Memory B cell (primary cell): ENCODE measurements around the gene ODC1.

ENCODE experiments used
- ATAC-seq: fragments of 150-1000 bp; cut with Tn5 transposase; 2 replicates; pipeline ENCODE4 v1.10.0; 2021; ENCODE audit warnings: low read depth, mild to moderate bottlenecking, moderate library complexity
- DNase-seq, 2 donors: peaks; one replicate each; pipeline ENCODE4 v3.0.0; 2022; ENCODE audit warnings: low spot score in 2 of 2
- H3K27ac Mint-ChIP-seq: one replicate; pipeline ENCODE4 v1.8.0; 2022; ENCODE audit warnings: mild to moderate bottlenecking, moderate library complexity, mixed read lengths
- H3K27me3 Mint-ChIP-seq: one replicate; pipeline ENCODE4 v1.8.0; 2022; ENCODE audit warnings: mixed read lengths
- H3K36me3 Mint-ChIP-seq: one replicate; pipeline ENCODE4 v1.8.0; 2022; ENCODE audit warnings: mild to moderate bottlenecking, mixed read lengths
- H3K4me1 Mint-ChIP-seq: one replicate; pipeline ENCODE4 v1.8.0; 2022; ENCODE audit warnings: mixed read lengths
- H3K4me3 Mint-ChIP-seq: one replicate; pipeline ENCODE4 v1.8.0; 2022; ENCODE audit warnings: mild to moderate bottlenecking, moderate library complexity, mixed read lengths
- H3K9me3 Mint-ChIP-seq: one replicate; pipeline ENCODE4 v1.8.0; 2022; ENCODE audit warnings: mixed read lengths

Gene ODC1

DNA sequence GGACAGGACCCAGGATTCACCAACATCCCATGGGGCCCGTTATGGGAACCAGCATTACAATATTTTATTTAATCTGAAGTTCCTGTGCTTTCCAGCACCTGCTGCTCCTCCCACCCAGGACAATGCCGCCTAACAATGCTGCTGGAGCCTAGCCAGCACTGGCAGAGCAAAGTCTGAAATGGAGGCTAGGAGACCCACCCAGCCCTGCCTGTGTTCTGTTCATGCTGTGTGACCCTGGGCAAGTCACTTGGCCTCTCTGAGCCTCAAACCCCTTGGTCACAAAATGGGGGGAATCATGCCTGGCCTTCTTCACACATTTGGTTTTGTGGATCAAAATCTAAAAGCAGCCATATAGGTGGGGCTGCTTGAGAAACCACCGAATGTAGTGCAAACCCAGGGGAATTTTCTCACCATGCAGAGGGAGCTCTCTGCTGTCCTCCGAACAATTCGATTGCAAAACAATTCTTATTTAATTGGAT, 38.5 kb upstream of the ODC1 start:
- H3K4me3 Mint-ChIP-seq: no peak overlapping the region
- peaks cover 3% of the 10 kb centered on the region for H3K9me3 Mint-ChIP-seq
- peaks cover 10% of the 10 kb centered on the region for H3K27me3 Mint-ChIP-seq
- no peak for DNase-seq
- peaks cover 7% of the 10 kb centered on the region for H3K36me3 Mint-ChIP-seq
- ATAC-seq: no peak
- H3K27ac Mint-ChIP-seq: no peak overlapping the region
- H3K4me1 Mint-ChIP-seq: no peaks in the 10 kb centered on the region

DNA sequence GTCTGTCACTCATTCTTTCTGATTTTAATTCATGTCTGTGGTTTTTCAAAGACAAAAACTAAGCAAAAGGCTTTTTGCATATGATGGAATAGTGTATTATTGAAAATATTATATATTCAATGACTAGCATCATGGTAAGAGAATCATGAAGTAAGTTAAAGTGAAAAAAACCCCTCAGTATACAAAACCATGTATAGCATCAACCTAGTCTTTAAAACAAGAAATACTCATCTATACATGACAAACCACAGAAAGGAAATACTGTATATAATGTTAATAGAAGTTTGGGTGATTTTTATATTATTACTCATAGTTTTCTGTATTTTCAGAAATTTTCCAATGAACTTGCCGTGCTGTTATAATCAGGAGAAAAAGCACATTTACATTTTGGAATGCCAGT, 38.0 kb upstream of the ODC1 start:
- DNase-seq (no peak), ATAC-seq (no peak)
- no peaks in the 10 kb centered on the region for H3K4me1 Mint-ChIP-seq
- H3K9me3 Mint-ChIP-seq: peaks cover 2% of the 10 kb centered on the region
- H3K4me3 Mint-ChIP-seq: no peak overlapping the region
- no peak overlapping the region for H3K27ac Mint-ChIP-seq
- peaks cover 11% of the 10 kb centered on the region for H3K27me3 Mint-ChIP-seq
- H3K36me3 Mint-ChIP-seq: peaks cover 2% of the 10 kb centered on the region

DNA sequence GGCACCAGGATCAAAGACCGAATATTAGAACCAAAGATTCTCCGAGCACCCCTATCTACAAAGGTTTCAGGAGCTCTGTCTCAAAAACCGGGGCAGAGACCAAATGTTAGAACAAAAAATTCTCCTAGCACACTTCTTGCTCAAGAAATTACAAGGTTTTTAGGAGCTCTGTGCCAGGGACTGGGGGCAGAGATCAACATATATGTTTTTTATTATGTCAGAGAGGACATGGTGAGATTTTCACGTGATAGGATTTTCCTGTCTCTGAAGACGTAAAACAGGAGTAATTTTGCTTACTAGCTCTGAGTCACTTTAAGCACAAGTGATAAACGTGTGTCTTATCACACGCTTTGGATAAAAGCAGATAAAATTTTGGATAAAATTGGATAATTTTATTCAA, 34.8 kb upstream of the ODC1 start:
- peaks cover 9% of the 10 kb centered on the region for H3K27me3 Mint-ChIP-seq
- H3K9me3 Mint-ChIP-seq: no peaks in the 10 kb centered on the region
- H3K4me3 Mint-ChIP-seq: no peak overlapping the region
- DNase-seq (no peak), ATAC-seq (no peak)
- H3K4me1 Mint-ChIP-seq: peaks cover 7% of the 10 kb centered on the region
- no peaks in the 10 kb centered on the region for H3K36me3 Mint-ChIP-seq
- no peak overlapping the region for H3K27ac Mint-ChIP-seq

DNA sequence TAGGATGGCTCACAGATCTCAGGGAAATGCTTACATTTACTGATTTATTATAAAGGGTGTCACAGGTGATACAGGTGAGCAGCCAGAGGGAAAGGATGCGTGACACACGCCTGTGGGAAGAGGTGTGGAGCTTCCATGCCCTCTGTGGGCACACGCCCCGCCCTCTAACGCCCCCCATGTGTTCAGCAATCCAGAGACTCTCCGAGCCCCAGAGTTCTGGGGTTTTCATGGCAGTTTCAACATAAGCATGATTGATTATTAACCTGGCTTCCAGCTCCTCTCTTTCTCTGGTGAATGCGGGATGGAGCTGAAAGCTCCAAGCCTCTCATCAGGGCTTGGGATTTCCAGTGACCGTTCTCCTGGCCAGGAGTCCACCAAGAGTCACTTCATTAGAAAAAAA, 34.3 kb upstream of the ODC1 start:
- no peak for ATAC-seq

DNA sequence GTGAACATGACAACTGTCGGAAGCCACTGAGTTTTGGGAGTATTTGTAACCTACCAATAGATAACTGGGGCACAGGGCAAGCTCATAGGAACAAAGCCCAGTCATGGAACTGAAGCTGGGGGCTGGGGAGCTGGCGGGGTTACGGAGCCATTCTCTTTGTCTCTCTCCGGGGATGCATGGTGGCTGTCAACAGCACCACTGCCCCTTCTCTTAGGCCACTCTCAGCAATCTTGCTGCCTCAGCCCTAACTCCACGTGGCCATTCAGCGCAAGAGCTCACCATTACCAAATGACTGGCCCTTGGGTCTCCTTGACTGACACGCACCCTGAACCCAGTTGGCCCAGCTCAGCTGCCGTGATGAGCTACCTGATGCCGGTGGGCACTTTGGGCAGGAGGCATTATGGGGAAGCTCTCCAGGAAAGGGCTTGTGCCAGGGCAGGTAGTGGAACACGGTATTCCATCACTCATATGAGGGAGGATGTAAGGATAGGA, 33.6 kb upstream of the ODC1 start:
- Mint-ChIP-seq H3K27ac (no peak overlapping the region), H3K4me1 (peaks cover 12% of the 10 kb centered on the region), H3K9me3 (no peaks in the 10 kb centered on the region), H3K4me3 (no peak overlapping the region), H3K27me3 (peaks cover 5% of the 10 kb centered on the region), H3K36me3 (no peaks in the 10 kb centered on the region)
- ATAC-seq (no peak), DNase-seq (no peak)

More for the DNA sequence above, 34.3 kb upstream of the ODC1 start:
- Mint-ChIP-seq H3K27me3 (peaks cover 5% of the 10 kb centered on the region), H3K27ac (no peak overlapping the region), H3K4me1 (peaks cover 7% of the 10 kb centered on the region), H3K9me3 (no peaks in the 10 kb centered on the region), H3K36me3 (no peaks in the 10 kb centered on the region), H3K4me3 (no peak overlapping the region)
- no peak for DNase-seq

DNA sequence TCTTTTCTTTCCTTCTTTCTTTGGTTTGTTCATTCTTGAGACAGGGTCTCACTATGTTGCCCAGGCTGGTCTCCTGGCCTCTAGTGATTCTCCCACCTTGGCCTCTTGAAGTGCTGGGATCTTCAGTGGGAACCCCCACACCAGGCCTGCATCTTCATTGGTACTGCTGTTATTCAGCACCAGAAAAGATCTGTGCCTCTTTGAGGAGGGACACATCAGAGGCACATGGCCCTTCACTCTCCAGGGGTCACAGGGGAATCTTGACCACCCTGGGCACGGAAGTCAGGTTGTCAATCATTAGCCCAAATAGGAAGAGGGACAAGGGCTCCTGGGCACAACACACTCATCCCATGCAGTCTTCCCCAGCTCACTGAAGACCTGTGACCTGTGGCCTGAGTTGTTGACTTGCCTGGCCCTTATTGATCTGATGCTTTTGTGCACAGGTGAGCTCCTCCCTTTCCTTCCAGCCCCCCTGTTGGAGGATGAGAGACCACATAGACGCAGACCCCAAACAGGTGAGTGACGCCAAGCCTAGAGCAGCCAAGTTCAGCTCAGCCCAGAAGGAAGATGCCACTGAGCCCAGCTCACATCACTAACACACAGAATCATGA, 33.0 kb upstream of the ODC1 start:
- Mint-ChIP-seq H3K36me3 (no peaks in the 10 kb centered on the region), H3K27me3 (peaks cover 5% of the 10 kb centered on the region), H3K4me1 (peaks cover 12% of the 10 kb centered on the region), H3K4me3 (no peak overlapping the region), H3K27ac (no peak overlapping the region), H3K9me3 (no peaks in the 10 kb centered on the region)
- no peak for ATAC-seq
- no peak for DNase-seq

DNA sequence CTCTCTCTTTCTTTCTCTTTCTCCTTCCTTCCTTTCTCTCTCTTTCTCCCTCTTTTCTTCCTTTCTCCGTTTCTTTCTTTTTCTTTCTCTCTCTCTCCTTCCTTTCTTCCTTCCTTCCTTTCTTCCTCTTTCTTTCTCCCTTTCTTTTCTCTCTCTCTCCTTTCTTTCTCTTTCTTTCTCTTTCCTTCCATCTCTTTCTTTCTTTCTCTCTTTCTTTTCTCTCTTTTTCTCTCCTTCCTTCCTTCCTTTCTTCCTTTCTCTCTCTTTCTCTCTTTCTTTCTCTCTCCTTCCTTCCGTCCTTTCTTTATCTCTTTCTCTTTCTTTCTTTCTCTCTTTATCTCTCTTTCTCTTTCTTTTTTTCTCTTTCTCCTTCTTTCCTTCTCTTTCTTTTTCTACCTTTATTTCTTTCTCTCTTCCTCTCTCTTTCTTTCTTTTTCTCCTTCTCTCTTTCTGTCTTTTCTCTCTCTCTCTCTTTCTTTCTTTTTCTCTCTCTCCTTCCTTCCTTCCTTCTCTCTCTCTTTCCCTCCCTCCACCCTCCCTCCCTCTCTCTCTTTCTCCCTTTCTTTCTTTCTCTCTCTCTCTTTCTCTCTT, 32.3 kb upstream of the ODC1 start:
- H3K36me3 Mint-ChIP-seq: no peaks in the 10 kb centered on the region
- H3K27ac Mint-ChIP-seq: no peak overlapping the region
- no peak overlapping the region for H3K4me3 Mint-ChIP-seq

DNA sequence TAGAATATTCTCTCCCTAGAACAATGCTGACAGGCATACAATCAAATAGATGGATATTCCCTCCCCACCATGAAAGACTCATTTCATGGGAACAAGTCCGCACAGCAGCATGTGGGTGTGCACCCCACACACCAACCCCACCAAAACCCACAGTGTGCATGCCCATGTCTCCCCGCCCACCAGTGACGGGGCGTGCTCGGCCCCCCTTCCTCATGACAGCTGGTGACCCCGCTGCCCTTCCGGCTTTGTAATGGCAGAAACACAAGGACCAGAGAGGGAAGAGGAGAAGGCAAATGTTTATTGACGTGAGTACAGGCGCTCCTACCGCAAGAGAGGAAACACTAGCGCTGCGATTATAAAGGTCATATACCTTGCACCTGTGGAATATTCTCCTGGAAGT, 30.8 kb upstream of the ODC1 start:
- Mint-ChIP-seq H3K27ac (no peak overlapping the region), H3K9me3 (no peaks in the 10 kb centered on the region), H3K27me3 (peaks cover 5% of the 10 kb centered on the region), H3K36me3 (no peaks in the 10 kb centered on the region), H3K4me3 (no peak overlapping the region), H3K4me1 (peaks cover 12% of the 10 kb centered on the region)
- no peak for DNase-seq
- no peak for ATAC-seq

More for the DNA sequence above, 32.3 kb upstream of the ODC1 start:
- H3K27me3 Mint-ChIP-seq: peaks cover 5% of the 10 kb centered on the region
- DNase-seq (no peak), ATAC-seq (no peak)
- peaks cover 12% of the 10 kb centered on the region for H3K4me1 Mint-ChIP-seq
- H3K9me3 Mint-ChIP-seq: no peaks in the 10 kb centered on the region

DNA sequence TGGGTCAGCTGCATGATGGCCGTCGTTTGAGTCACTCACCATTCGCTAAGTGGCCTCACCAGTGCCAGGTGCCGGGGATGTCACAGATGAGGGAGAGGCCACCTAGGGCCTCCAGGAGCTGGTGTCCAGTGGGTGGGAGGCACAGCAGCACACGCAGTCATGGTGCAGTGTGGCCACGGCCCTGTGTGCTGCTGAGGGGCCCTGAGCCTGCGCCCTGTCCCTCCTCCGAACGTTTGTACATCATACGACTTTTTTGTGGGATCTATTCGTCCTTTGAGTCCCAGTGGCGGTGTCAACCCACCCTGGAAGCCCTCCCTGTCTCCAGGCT, 30.1 kb upstream of the ODC1 start:
- no peak for DNase-seq
- H3K4me3 Mint-ChIP-seq: no peak overlapping the region
- no peaks in the 10 kb centered on the region for H3K9me3 Mint-ChIP-seq
- H3K27ac Mint-ChIP-seq: no peak overlapping the region
- H3K4me1 Mint-ChIP-seq: peaks cover 12% of the 10 kb centered on the region
- no peak for ATAC-seq
- peaks cover 5% of the 10 kb centered on the region for H3K27me3 Mint-ChIP-seq
- H3K36me3 Mint-ChIP-seq: no peaks in the 10 kb centered on the region

DNA sequence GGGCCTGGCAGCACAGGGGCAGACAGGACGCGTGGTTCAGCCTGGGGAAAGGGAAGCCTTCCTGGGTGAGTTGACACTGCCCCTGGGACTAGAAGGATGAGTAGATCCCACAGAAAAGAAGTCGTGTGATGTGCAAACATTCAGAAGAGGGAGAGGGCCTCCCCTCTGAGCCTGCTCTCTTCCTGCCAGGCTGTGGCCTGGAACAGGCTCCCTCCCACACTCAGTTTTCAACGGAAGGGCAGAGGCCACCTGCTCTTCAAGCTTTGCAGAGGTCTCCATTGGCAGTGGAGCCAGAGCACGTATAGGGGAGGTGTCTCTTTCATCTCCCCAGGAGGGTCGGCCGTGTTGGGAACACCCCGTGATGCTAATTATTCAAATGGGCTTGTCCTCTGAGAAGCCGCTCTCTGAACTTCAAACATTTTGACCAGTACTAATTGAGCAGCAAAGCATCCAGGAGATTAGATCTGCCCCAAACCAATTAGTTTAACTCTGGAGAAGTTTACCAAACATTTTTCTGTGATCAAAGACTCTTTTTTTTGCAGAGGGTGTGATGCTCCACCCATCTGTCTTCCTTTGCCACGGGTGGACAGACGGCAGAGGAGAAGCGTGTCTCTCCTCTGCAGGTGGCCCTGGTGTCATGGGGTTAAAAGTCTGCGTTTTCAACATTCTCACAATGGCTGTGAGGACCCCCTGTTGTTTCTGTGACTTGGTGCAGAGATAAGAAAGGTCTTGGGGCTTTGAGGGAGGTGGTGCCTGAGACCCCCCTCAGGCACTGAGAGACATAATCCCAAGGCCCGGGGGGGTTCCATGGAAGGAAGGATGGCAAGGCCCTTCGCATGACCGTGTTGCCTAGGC, 29.5 kb upstream of the ODC1 start:
- H3K27me3 Mint-ChIP-seq: peaks cover 5% of the 10 kb centered on the region
- peaks cover 12% of the 10 kb centered on the region for H3K4me1 Mint-ChIP-seq
- no peak overlapping the region for H3K4me3 Mint-ChIP-seq
- ATAC-seq (no peak), DNase-seq (no peak)
- no peaks in the 10 kb centered on the region for H3K36me3 Mint-ChIP-seq
- no peak overlapping the region for H3K27ac Mint-ChIP-seq
- H3K9me3 Mint-ChIP-seq: no peaks in the 10 kb centered on the region

DNA sequence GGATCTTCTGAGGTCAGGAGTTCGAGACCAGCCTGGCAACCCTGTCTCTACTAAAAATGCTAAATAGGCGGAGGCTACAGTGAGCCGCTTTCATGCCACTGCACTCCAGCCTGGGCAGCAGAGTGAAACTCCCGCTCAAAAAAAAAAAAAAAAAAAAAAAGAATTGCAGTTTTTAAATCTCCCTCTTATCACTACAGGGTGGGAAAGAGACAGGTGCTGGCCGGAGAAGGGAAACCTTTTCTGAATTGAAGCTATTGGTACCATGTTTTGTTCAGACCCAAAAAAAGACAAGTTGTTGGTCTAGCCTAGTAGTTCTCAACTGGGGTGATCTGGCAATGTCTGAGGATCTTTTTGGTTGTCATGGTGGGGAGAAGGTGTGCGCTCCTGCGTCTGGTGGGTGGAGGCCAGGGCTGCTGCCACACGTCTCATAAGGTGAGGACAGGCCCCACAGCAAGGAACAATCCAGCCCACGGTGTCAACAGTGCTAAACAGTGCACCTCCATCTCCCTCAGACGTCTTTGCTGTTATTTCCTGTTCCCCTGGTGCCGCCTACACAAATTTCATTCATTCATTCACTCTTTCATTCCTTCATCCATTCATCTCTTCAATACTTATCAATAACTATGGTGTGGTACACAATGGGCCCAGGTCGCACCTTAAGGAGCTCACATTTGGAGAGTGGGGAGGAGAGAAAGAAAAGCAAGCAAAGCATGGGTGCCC, 28.8 kb upstream of the ODC1 start:
- peaks cover 5% of the 10 kb centered on the region for H3K27me3 Mint-ChIP-seq
- H3K4me3 Mint-ChIP-seq: no peak overlapping the region
- peaks cover 12% of the 10 kb centered on the region for H3K4me1 Mint-ChIP-seq
- DNase-seq (no peak), ATAC-seq (no peak)
- H3K9me3 Mint-ChIP-seq: no peaks in the 10 kb centered on the region
- no peak overlapping the region for H3K27ac Mint-ChIP-seq
- H3K36me3 Mint-ChIP-seq: no peaks in the 10 kb centered on the region

DNA sequence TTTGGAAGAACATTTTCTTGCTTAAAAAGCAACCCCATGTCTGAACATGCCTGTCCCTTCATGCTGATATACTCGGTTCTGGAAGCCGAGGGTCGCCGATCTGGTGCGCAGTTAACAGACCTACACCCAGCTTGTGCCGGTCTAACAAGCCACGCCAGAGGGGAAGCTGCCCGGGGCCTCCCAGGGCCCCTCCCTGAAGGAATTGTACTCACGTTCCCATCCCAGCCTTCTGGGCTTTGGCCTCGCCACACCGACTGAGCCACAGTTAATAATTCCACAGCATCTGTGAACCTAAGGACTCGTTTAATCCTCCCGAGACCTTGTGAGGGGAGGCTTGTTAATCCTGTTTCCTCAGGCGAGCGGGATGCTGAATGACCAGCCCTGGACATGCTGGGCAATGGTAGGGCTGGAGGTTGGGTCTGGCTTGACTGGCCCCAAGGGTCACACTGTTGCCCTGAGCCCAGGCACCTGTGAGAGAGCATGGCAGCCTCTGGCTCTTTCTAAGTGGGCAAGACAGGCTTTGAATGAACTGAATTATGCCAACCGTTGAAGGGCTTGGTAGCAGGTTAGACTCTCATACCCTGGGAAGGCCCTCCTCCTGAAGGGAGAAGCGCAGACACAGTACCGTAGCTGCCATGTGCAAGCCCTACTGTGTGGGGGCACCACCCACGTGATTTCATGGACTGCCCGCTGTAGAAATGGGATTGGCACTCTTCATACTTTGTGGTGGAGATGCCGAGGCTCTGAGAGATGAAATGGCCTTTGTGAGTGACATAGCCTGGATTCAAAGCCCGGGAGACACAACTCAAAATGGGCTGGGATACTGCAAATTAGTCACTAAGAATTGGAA, 27.9 kb upstream of the ODC1 start:
- ATAC-seq (no peak), DNase-seq (no peak)
- H3K9me3 Mint-ChIP-seq: no peaks in the 10 kb centered on the region
- peaks cover 3% of the 10 kb centered on the region for H3K27me3 Mint-ChIP-seq
- H3K36me3 Mint-ChIP-seq: no peaks in the 10 kb centered on the region
- H3K4me1 Mint-ChIP-seq: peaks cover 12% of the 10 kb centered on the region
- no peak overlapping the region for H3K27ac Mint-ChIP-seq
- H3K4me3 Mint-ChIP-seq: no peak overlapping the region

DNA sequence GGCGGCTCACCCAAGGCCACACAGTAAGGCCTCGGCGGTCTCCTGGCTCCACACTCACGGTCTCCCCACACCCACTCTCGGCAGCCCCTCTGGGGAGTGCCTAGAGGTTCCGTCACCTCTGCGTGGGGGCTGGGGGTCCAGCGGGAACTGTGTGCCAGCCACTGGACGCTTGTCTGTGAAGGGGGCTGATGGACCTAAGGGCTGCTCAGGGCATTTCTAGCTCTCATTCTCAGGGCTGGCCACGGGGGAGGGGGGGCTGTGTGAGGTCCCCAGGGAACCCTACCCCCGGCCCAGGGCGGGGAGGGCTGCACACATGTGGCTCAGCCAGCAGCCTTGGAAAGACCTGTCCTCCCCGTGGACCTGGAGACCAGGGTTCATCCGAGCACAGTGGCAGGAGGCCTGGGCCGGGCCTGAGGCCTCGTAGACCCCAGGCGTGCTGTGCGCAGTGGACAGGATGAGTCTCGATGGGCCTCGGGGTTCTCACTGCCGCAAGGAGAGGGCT, 27.1 kb upstream of the ODC1 start:
- H3K27ac Mint-ChIP-seq: no peak overlapping the region
- no peaks in the 10 kb centered on the region for H3K36me3 Mint-ChIP-seq
- H3K4me1 Mint-ChIP-seq: peaks cover 5% of the 10 kb centered on the region
- no peak overlapping the region for H3K4me3 Mint-ChIP-seq
- no peaks in the 10 kb centered on the region for H3K27me3 Mint-ChIP-seq
- ATAC-seq: no peak
- no peak for DNase-seq
- H3K9me3 Mint-ChIP-seq: no peaks in the 10 kb centered on the region
